Measurements from ENCODE around the gene PRKN.

Gene PRKN

GRCh38 chr6:162153120-162153519 lies 574.4 kb downstream of the PRKN start:
- in situ Hi-C loops (cut with MboI; ENCODE audit: low sequenced_read_pairs): no loop called here

- in situ Hi-C loops (cut with MboI; ENCODE audit: low sequenced_read_pairs): no loop called here
Observed at GRCh38 chr6:162151021-162151665, 576.4 kb downstream of the PRKN start.

GRCh38 chr6:162150295-162150694 lies 577.3 kb downstream of the PRKN start:
- in situ Hi-C loops (cut with MboI; ENCODE audit: low sequenced_read_pairs): no loop called here

- in situ Hi-C loops (cut with MboI; ENCODE audit: low sequenced_read_pairs): no loop called here
Observed at GRCh38 chr6:162149786-162150185, 577.8 kb downstream of the PRKN start.

GRCh38 chr6:162147805-162148204 lies 579.8 kb downstream of the PRKN start:
- in situ Hi-C loops (cut with MboI; ENCODE audit: low sequenced_read_pairs): no loop called here

GRCh38 chr6:162147281-162147680 lies 580.3 kb downstream of the PRKN start:
- in situ Hi-C loops (cut with MboI; ENCODE audit: low sequenced_read_pairs): no loop called here

- in situ Hi-C loops (cut with MboI; ENCODE audit: low sequenced_read_pairs): no loop called here
Observed at GRCh38 chr6:162140251-162140852, 587.2 kb downstream of the PRKN start.

- in situ Hi-C loops (cut with MboI; ENCODE audit: low sequenced_read_pairs): no loop called here
Observed at GRCh38 chr6:162125659-162126058, 601.9 kb downstream of the PRKN start.

GRCh38 chr6:162124710-162125435 lies 602.7 kb downstream of the PRKN start:
- in situ Hi-C loops (cut with MboI; ENCODE audit: low sequenced_read_pairs): no loop called here

GRCh38 chr6:162123797-162124196 lies 603.8 kb downstream of the PRKN start:
- in situ Hi-C loops (cut with MboI; ENCODE audit: low sequenced_read_pairs): no loop called here

- in situ Hi-C loops (cut with MboI; ENCODE audit: low sequenced_read_pairs): no loop called here
Observed at GRCh38 chr6:162119341-162119740, 608.2 kb downstream of the PRKN start.

- in situ Hi-C loops (cut with MboI; ENCODE audit: low sequenced_read_pairs): no loop called here
Observed at GRCh38 chr6:162118706-162119105, 608.9 kb downstream of the PRKN start.

- in situ Hi-C loops (cut with MboI; ENCODE audit: low sequenced_read_pairs): no loop called here
Observed at GRCh38 chr6:162116902-162117525, 610.6 kb downstream of the PRKN start.

- in situ Hi-C loops (cut with MboI; ENCODE audit: low sequenced_read_pairs): no loop called here
Observed at GRCh38 chr6:162109480-162110050, 618.0 kb downstream of the PRKN start.

GRCh38 chr6:162108041-162108440 lies 619.5 kb downstream of the PRKN start:
- in situ Hi-C loops (cut with MboI; ENCODE audit: low sequenced_read_pairs): no loop called here

GRCh38 chr6:162100096-162100495 lies 627.5 kb downstream of the PRKN start:
- in situ Hi-C loops (cut with MboI; ENCODE audit: low sequenced_read_pairs): no loop called here

GRCh38 chr6:162099685-162100084 lies 627.9 kb downstream of the PRKN start:
- in situ Hi-C loops (cut with MboI; ENCODE audit: low sequenced_read_pairs): no loop called here

- in situ Hi-C loops (cut with MboI; ENCODE audit: low sequenced_read_pairs): no loop called here
Observed at GRCh38 chr6:162092816-162093502, 634.6 kb downstream of the PRKN start.

GRCh38 chr6:162090734-162091133 lies 636.8 kb downstream of the PRKN start:
- in situ Hi-C loops (cut with MboI; ENCODE audit: low sequenced_read_pairs): no loop called here

- in situ Hi-C loops (cut with MboI; ENCODE audit: low sequenced_read_pairs): no loop called here
Observed at GRCh38 chr6:162088091-162088490, 639.5 kb downstream of the PRKN start.

- in situ Hi-C loops (cut with MboI; ENCODE audit: low sequenced_read_pairs): no loop called here
Observed at GRCh38 chr6:162085561-162085960, 642.0 kb downstream of the PRKN start.

All from HL-60/S4 treated with retinoic acid at 250 ng/mL for 4 days and 3 days (cell line).